GM23338 (cell line): ENCODE data around the gene DLG2. TPM values are rescaled to one million over a fixed set of nuclear protein-coding genes. Genes with fewer than 3 reads are reported as not detected.

ENCODE experiments used
- ATAC-seq: fragments of 200-7000 bp; cut with Tn5 transposase; 3 replicates; pipeline ENCODE4 v1.9.1; 2020
- DNase-seq: peaks from one replicate; pipeline ENCODE4 v3.0.0-alpha.2; 2015; ENCODE audit warnings: low spot score
- H2AFZ ChIP-seq: fragments of 200-600 bp; sonication (generic); 2 replicates; pipeline ENCODE4 v1.8.0; 2016; ENCODE audit warnings: antibody characterized with exemption, mild to moderate bottlenecking, moderate library complexity
- H3F3A ChIP-seq: fragments of 200-600 bp; sonication (generic); replicated peaks from 2 replicates; pipeline ENCODE4 v1.8.0; 2017; ENCODE audit warnings: antibody characterized with exemption, mixed run types, low read depth
- H3K27ac ChIP-seq: fragments of 200-600 bp; sonication (generic); 2 replicates; pipeline ENCODE4 v1.6.1; 2016; ENCODE audit warnings: low read depth
- H3K27me3 ChIP-seq: fragments of 200-600 bp; sonication (generic); 2 replicates; pipeline ENCODE4 v1.8.0; 2016; ENCODE audit warnings: mild to moderate bottlenecking, mixed run types, moderate library complexity; ENCODE audit not compliant: insufficient read depth
- H3K36me3 ChIP-seq: fragments of 200-600 bp; sonication (generic); 2 replicates; pipeline ENCODE4 v1.8.0; 2016; ENCODE audit warnings: mild to moderate bottlenecking; ENCODE audit not compliant: insufficient read depth
- H3K4me1 ChIP-seq: fragments of 200-600 bp; sonication (generic); 2 replicates; pipeline ENCODE4 v1.8.0; 2016; ENCODE audit warnings: mild to moderate bottlenecking, moderate library complexity; ENCODE audit not compliant: insufficient read depth
- H3K4me2 ChIP-seq: fragments of 200-600 bp; sonication (generic); 2 replicates; pipeline ENCODE4 v1.7.1; 2017; ENCODE audit warnings: mixed run types
- H3K4me3 ChIP-seq: fragments of 200-600 bp; sonication (generic); 2 replicates; pipeline ENCODE4 v1.6.1; 2016; ENCODE audit warnings: mixed run types
- H3K79me2 ChIP-seq: fragments of 200-600 bp; sonication (generic); replicated peaks from 2 replicates; pipeline ENCODE4 v1.8.0; 2017; ENCODE audit warnings: mild to moderate bottlenecking; ENCODE audit not compliant: insufficient read depth
- H3K9me2 ChIP-seq: fragments of 200-600 bp; sonication (generic); 2 replicates; pipeline ENCODE4 v1.8.0; 2017; ENCODE audit not compliant: insufficient read depth
- H4K20me1 ChIP-seq: fragments of 200-600 bp; sonication (generic); replicated peaks from 2 replicates; pipeline ENCODE4 v1.8.0; 2017; ENCODE audit warnings: mild to moderate bottlenecking; ENCODE audit not compliant: insufficient read depth
- H3K27ac Mint-ChIP-seq: 2 replicates; pipeline ENCODE4 v1.8.0; 2020; ENCODE audit warnings: inconsistent platforms, mild to moderate bottlenecking, moderate library complexity, mixed read lengths
- H3K27me3 Mint-ChIP-seq: 3 replicates; pipeline ENCODE4 v1.8.0; 2022; ENCODE audit warnings: low read depth, mild to moderate bottlenecking, moderate library complexity, mixed read lengths, inconsistent platforms; ENCODE audit not compliant: insufficient read depth, poor library complexity
- H3K36me3 Mint-ChIP-seq: 3 replicates; pipeline ENCODE4 v1.8.0; 2021; ENCODE audit warnings: low read depth, mild to moderate bottlenecking, inconsistent platforms, moderate library complexity, mixed read lengths
- H3K4me1 Mint-ChIP-seq: 3 replicates; pipeline ENCODE4 v1.8.0; 2020; ENCODE audit warnings: mild to moderate bottlenecking, inconsistent platforms, mixed read lengths
- H3K4me3 Mint-ChIP-seq: 3 replicates; pipeline ENCODE4 v1.8.0; 2021; ENCODE audit warnings: moderate library complexity, mild to moderate bottlenecking, inconsistent platforms, mixed read lengths
- H3K9me3 Mint-ChIP-seq: 3 replicates; pipeline ENCODE4 v1.8.0; 2020; ENCODE audit warnings: moderate library complexity, mild to moderate bottlenecking, inconsistent platforms, mixed read lengths
- ETS1 ChIP-seq: IDR thresholded peaks from 2 replicates; pipeline ENCODE4 v1.6.1; 2016; ENCODE audit warnings: antibody characterized with exemption
- EZH2 ChIP-seq: fragments of 200-600 bp; sonication (generic); IDR thresholded peaks from one replicate; pipeline ENCODE4 v1.8.0; 2017; ENCODE audit warnings: antibody characterized with exemption, mild to moderate bottlenecking, low read depth; ENCODE audit not compliant: unreplicated experiment
- NANOG ChIP-seq: IDR thresholded peaks from 2 replicates; pipeline ENCODE4 v1.6.1; 2016; ENCODE audit warnings: antibody characterized with exemption, borderline replicate concordance
- STAT1 ChIP-seq: IDR thresholded peaks from one replicate; pipeline ENCODE4 v1.6.1; 2016; ENCODE audit warnings: antibody characterized with exemption; ENCODE audit not compliant: unreplicated experiment
- ZNF331 ChIP-seq: fragments of 250-450 bp; sonication (Bioruptor Pico); IDR thresholded peaks from 2 replicates; pipeline ENCODE4 v1.5.0; 2020; ENCODE audit warnings: low read depth, mild to moderate bottlenecking, moderate library complexity
- polyA plus RNA-seq: library from polyadenylated mRNA; unstranded; fragments of >200 nt; fragmentation: Nextera tagmentation; extraction: Ambion mirVana; gene quantifications from 2 replicates; pipeline ENCODE4 v1.2.1, GENCODE V29; 2016
- total RNA-seq: library from RNA; depleted of rRNA; stranded (reverse); fragments of >200 nt; shearing (Covaris generic); gene quantifications from 2 replicates; pipeline ENCODE4 v1.2.3, GENCODE V29; 2014
- TF ChIP-seq, protein P1 (sequence below), 2 experiments: fragments of 200-600 bp in 1 of 2; sonication (generic) in 1 of 2; conservative IDR thresholded peaks; 2 replicates each; pipeline versions ENCODE4 v1.5.1 to v1.6.1; 2016 to 2017; ENCODE audit warnings: antibody characterized with exemption in 2 of 2, low read depth in 2 of 2, mild to moderate bottlenecking in 2 of 2, moderate library complexity in 1 of 2
- TF ChIP-seq, protein P2 (sequence below): IDR thresholded peaks from one replicate; pipeline ENCODE4 v1.6.1; 2018; ENCODE audit warnings: antibody characterized with exemption; ENCODE audit not compliant: unreplicated experiment
- TF ChIP-seq, protein P3 (sequence below): fragments of 250-450 bp; sonication (Bioruptor Pico); IDR thresholded peaks from 2 replicates; pipeline ENCODE4 v1.5.0; 2020; ENCODE audit warnings: mild to moderate bottlenecking, moderate library complexity

Gene DLG2
- total and polyA plus RNA-seq, 2 experiments from 2014 or later = 19.8 to 21.5 TPM

DNA sequence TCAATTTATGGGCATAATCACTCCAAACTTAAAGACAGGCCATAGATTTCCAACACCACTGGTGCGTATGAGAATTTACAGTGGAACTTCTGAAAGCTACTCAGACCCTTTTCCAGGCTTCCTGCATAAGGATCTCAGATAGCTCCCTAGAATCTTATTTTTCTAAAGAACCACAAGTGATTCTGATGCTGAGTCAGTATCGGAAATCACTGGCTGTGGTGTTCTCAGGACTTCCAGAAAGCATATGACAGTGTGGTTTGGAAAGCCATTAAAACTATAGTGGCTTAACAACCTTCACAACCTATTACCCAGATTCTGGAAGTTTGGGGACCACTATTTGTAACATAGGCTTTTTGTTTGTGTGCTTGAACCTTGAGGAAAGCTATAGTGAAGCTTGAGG lies 756.0 kb downstream of the DLG2 start:
- Mint-ChIP-seq H3K36me3 (no peaks in the 10 kb centered on the region), H3K9me3 (no peaks in the 10 kb centered on the region), H3K4me1 (peaks cover 8% of the 10 kb centered on the region), H3K4me3 (no peak overlapping the region), H3K27me3 (peaks cover 2% of the 10 kb centered on the region), H3K27ac (no peak overlapping the region)
- H4K20me1 ChIP-seq = no peaks in the 10 kb centered on the region
- no peaks in the 10 kb centered on the region for H3K79me2 ChIP-seq
- H3K4me3 ChIP-seq = no peak overlapping the region
- no peak overlapping the region for H2AFZ ChIP-seq
- no peaks in the 10 kb centered on the region for H3K36me3 ChIP-seq
- no peaks in the 10 kb centered on the region for H3K27me3 ChIP-seq
- H3K4me2 ChIP-seq = no peak overlapping the region
- no peaks in the 10 kb centered on the region for H3K9me2 ChIP-seq
- TF ChIP-seq ETS1 (no peak), ZNF331 (CRISPR knock-in tag) (no peak), NANOG (no peak), STAT1 (no peak), EZH2 (no peak)
- TF ChIP-seq, protein P1, sequence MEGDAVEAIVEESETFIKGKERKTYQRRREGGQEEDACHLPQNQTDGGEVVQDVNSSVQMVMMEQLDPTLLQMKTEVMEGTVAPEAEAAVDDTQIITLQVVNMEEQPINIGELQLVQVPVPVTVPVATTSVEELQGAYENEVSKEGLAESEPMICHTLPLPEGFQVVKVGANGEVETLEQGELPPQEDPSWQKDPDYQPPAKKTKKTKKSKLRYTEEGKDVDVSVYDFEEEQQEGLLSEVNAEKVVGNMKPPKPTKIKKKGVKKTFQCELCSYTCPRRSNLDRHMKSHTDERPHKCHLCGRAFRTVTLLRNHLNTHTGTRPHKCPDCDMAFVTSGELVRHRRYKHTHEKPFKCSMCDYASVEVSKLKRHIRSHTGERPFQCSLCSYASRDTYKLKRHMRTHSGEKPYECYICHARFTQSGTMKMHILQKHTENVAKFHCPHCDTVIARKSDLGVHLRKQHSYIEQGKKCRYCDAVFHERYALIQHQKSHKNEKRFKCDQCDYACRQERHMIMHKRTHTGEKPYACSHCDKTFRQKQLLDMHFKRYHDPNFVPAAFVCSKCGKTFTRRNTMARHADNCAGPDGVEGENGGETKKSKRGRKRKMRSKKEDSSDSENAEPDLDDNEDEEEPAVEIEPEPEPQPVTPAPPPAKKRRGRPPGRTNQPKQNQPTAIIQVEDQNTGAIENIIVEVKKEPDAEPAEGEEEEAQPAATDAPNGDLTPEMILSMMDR (conservative IDR thresholded peaks at IDR 0.05; ENCODE audit: low read depth in 2 of 2) = no peak
- TF ChIP-seq, protein P2, sequence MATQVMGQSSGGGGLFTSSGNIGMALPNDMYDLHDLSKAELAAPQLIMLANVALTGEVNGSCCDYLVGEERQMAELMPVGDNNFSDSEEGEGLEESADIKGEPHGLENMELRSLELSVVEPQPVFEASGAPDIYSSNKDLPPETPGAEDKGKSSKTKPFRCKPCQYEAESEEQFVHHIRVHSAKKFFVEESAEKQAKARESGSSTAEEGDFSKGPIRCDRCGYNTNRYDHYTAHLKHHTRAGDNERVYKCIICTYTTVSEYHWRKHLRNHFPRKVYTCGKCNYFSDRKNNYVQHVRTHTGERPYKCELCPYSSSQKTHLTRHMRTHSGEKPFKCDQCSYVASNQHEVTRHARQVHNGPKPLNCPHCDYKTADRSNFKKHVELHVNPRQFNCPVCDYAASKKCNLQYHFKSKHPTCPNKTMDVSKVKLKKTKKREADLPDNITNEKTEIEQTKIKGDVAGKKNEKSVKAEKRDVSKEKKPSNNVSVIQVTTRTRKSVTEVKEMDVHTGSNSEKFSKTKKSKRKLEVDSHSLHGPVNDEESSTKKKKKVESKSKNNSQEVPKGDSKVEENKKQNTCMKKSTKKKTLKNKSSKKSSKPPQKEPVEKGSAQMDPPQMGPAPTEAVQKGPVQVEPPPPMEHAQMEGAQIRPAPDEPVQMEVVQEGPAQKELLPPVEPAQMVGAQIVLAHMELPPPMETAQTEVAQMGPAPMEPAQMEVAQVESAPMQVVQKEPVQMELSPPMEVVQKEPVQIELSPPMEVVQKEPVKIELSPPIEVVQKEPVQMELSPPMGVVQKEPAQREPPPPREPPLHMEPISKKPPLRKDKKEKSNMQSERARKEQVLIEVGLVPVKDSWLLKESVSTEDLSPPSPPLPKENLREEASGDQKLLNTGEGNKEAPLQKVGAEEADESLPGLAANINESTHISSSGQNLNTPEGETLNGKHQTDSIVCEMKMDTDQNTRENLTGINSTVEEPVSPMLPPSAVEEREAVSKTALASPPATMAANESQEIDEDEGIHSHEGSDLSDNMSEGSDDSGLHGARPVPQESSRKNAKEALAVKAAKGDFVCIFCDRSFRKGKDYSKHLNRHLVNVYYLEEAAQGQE = no peak
- TF ChIP-seq, protein P3, sequence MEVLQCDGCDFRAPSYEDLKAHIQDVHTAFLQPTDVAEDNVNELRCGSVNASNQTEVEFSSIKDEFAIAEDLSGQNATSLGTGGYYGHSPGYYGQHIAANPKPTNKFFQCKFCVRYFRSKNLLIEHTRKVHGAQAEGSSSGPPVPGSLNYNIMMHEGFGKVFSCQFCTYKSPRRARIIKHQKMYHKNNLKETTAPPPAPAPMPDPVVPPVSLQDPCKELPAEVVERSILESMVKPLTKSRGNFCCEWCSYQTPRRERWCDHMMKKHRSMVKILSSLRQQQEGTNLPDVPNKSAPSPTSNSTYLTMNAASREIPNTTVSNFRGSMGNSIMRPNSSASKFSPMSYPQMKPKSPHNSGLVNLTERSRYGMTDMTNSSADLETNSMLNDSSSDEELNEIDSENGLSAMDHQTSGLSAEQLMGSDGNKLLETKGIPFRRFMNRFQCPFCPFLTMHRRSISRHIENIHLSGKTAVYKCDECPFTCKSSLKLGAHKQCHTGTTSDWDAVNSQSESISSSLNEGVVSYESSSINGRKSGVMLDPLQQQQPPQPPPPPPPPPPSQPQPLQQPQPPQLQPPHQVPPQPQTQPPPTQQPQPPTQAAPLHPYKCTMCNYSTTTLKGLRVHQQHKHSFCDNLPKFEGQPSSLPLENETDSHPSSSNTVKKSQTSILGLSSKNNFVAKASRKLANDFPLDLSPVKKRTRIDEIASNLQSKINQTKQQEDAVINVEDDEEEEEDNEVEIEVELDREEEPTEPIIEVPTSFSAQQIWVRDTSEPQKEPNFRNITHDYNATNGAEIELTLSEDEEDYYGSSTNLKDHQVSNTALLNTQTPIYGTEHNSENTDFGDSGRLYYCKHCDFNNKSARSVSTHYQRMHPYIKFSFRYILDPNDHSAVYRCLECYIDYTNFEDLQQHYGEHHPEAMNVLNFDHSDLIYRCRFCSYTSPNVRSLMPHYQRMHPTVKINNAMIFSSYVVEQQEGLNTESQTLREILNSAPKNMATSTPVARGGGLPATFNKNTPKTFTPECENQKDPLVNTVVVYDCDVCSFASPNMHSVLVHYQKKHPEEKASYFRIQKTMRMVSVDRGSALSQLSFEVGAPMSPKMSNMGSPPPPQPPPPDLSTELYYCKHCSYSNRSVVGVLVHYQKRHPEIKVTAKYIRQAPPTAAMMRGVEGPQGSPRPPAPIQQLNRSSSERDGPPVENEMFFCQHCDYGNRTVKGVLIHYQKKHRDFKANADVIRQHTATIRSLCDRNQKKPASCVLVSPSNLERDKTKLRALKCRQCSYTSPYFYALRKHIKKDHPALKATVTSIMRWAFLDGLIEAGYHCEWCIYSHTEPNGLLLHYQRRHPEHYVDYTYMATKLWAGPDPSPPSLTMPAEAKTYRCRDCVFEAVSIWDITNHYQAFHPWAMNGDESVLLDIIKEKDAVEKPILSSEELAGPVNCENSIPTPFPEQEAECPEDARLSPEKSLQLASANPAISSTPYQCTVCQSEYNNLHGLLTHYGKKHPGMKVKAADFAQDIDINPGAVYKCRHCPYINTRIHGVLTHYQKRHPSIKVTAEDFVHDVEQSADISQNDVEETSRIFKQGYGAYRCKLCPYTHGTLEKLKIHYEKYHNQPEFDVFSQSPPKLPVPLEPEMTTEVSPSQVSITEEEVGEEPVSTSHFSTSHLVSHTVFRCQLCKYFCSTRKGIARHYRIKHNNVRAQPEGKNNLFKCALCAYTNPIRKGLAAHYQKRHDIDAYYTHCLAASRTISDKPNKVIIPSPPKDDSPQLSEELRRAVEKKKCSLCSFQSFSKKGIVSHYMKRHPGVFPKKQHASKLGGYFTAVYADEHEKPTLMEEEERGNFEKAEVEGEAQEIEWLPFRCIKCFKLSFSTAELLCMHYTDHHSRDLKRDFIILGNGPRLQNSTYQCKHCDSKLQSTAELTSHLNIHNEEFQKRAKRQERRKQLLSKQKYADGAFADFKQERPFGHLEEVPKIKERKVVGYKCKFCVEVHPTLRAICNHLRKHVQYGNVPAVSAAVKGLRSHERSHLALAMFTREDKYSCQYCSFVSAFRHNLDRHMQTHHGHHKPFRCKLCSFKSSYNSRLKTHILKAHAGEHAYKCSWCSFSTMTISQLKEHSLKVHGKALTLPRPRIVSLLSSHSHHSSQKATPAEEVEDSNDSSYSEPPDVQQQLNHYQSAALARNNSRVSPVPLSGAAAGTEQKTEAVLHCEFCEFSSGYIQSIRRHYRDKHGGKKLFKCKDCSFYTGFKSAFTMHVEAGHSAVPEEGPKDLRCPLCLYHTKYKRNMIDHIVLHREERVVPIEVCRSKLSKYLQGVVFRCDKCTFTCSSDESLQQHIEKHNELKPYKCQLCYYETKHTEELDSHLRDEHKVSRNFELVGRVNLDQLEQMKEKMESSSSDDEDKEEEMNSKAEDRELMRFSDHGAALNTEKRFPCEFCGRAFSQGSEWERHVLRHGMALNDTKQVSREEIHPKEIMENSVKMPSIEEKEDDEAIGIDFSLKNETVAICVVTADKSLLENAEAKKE (CRISPR knock-in tag) = no peak
- no peak overlapping the region for H3K27ac ChIP-seq
- H3F3A ChIP-seq = no peaks in the 10 kb centered on the region
- ATAC-seq (no peak), DNase-seq (no peak)
- no peaks in the 10 kb centered on the region; the same call in 1 of the 2 replicates for H3K4me1 ChIP-seq
